ENCODE results near the gene RFX5. TPM values are rescaled to one million over a fixed set of nuclear protein-coding genes. Genes with fewer than 3 reads are reported as not detected.

The RFX5 gene
- polyA plus RNA-seq, 2 of the 4 experiments (the other 2 are of a cell fraction), result 55.9 to 60.1 TPM

DNA sequence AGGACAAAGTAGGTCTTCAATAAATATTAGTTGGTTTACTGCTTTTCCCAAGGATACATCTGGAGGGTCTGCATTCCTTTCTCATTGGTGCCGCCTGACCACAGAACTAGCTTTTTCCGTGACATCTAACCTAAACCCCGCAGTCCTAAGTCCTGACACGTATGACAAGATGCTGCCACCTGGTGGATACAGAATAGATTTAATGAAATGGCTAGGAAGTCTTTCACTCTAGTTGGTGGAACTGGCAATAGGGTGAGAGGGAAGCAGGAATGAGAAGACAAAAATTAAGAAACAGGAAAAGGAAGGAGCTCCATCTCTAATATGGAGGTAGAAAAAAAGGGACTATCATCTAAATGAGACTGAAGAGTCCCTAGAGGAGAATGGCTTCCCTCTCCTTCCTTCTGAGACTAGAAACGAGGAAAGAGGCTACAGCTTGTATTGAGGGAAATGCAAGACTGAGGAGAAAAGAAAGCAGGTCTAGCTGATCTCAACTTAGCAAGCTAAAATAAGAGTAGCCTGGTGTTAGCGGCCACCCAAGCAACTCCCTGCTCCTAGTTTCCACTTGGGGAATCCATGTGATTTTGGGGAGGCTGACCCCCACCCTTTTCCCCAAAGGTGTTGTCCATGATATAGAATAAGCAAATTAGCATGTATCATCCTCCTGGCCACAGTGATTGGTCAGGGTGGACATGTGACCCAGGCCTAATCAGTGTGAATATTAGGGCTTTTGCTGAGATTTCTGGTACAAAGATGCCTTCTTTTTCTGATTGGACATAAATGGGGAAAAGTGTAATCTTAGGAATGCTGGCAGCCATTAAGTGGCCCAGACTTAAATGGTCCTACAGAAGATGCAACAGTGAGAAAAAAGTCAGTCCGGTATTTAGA lies 5.9 kb downstream of the RFX5 start:
- ATAC-seq, result peak; percentile 87 to 93
- peaks cover 9% of the 10 kb centered on the region for H3K4me1 ChIP-seq
- peak; percentile 77 for FAIRE-seq
- H3K27ac ChIP-seq, result no peak overlapping the region
- peak; percentile 60 to 84 for DNase-seq (ENCODE audit: low read depth in 1 of 2, low spot score in 1 of 2)
- H3K9me3 ChIP-seq, result no peaks in the 10 kb centered on the region
- WGBS (ENCODE audit: missing lambda C conversion rate), result 31% methylated on average over 7 of the region's 7 CpGs
- POLR2A ChIA-PET, result interaction anchor here (0.6 to 2.0 kb wide), 6 partner anchors 13 to 151 kb away, joined by 3 to 12 read pairs (median 6); partner anchors contain the start of genes PI4KB and VPS72
- H3K4me3 ChIP-seq, result no peak overlapping the region
- H3K4me2 ChIP-seq, result 0 out of 3 replicates have a peak overlapping the region, but pooled peaks have one; percentile 25
- TF ChIP-seq CBX8 (IDR thresholded peaks at IDR 0.05) (no peak), HEYL (CRISPR knock-in tag; IDR thresholded peaks at IDR 0.05) (no peak), TP53 (CRISPR knock-in tag; IDR thresholded peaks at IDR 0.05) (no peak), TFCP2L1 (CRISPR knock-in tag; IDR thresholded peaks at IDR 0.05) (no peak), POLR2A (IDR thresholded peaks at IDR 0.05; ENCODE audit: low read length) (no peak), KDM1A (IDR thresholded peaks at IDR 0.05; ENCODE audit: low read depth) (no peak), RCOR1 (IDR thresholded peaks at IDR 0.05; ENCODE audit: low read depth, low read length) (no peak), ZC3H11A (IDR thresholded peaks at IDR 0.05) (no peak), RFX5 (IDR thresholded peaks at IDR 0.05) (no peak), JUN (IDR thresholded peaks at IDR 0.05) (no peak), MAZ (IDR thresholded peaks at IDR 0.05; ENCODE audit: borderline replicate concordance, low read depth, low read length) (no peak), HES2 (IDR thresholded peaks at IDR 0.05) (no peak), SMC3 (IDR thresholded peaks at IDR 0.05) (peak; percentile 90), CEBPB (IDR thresholded peaks at IDR 0.05) (no peak), FOSL2 (IDR thresholded peaks at IDR 0.05) (no peak), FOSL2 (CRISPR knock-in tag; IDR thresholded peaks at IDR 0.05) (no peak), ZNF302 (CRISPR knock-in tag; IDR thresholded peaks at IDR 0.05) (no peak), KDM5A (IDR thresholded peaks at IDR 0.05) (no peak), RNF2 (IDR thresholded peaks at IDR 0.05; ENCODE audit: borderline replicate concordance, low read depth) (no peak), JUNB (IDR thresholded peaks at IDR 0.05) (no peak), EHMT2 (IDR thresholded peaks at IDR 0.05; ENCODE audit: low read depth) (no peak), USF2 (IDR thresholded peaks at IDR 0.05) (peak; percentile 56), MYC (IDR thresholded peaks at IDR 0.05; ENCODE audit: borderline replicate concordance, low read length) (no peak), ESRRA (IDR thresholded peaks at IDR 0.05; ENCODE audit: borderline replicate concordance, low read length) (no peak), NR3C1 (IDR thresholded peaks at IDR 0.05) (no peak), RAD21 (conservative IDR thresholded peaks at IDR 0.05 in 1 of 2, IDR thresholded peaks at IDR 0.05 in 1 of 2) (peak; percentile 84 to 87), PHF8 (IDR thresholded peaks at IDR 0.05; ENCODE audit: borderline replicate concordance, low read depth) (no peak), RARB (CRISPR knock-in tag; IDR thresholded peaks at IDR 0.05) (no peak)
- TF ChIP-seq, protein P1, sequence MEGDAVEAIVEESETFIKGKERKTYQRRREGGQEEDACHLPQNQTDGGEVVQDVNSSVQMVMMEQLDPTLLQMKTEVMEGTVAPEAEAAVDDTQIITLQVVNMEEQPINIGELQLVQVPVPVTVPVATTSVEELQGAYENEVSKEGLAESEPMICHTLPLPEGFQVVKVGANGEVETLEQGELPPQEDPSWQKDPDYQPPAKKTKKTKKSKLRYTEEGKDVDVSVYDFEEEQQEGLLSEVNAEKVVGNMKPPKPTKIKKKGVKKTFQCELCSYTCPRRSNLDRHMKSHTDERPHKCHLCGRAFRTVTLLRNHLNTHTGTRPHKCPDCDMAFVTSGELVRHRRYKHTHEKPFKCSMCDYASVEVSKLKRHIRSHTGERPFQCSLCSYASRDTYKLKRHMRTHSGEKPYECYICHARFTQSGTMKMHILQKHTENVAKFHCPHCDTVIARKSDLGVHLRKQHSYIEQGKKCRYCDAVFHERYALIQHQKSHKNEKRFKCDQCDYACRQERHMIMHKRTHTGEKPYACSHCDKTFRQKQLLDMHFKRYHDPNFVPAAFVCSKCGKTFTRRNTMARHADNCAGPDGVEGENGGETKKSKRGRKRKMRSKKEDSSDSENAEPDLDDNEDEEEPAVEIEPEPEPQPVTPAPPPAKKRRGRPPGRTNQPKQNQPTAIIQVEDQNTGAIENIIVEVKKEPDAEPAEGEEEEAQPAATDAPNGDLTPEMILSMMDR (IDR thresholded peaks at IDR 0.05), result peak; percentile 87
- CTCF ChIA-PET, result interaction anchor here (0.5 to 11.2 kb wide), 59 partner anchors 14 to 517 kb away, joined by 3 to 831 read pairs (median 4); partner anchors contain the start of genes PI4KB, PSMB4, PSMD4 and SELENBP1
